Measurements from ENCODE around the gene WDR11.

WDR11 gene

GRCh38 chr10:120946497-120946896 lies 95.3 kb downstream of the WDR11 start:
- DNase-seq: no peak

DNA sequence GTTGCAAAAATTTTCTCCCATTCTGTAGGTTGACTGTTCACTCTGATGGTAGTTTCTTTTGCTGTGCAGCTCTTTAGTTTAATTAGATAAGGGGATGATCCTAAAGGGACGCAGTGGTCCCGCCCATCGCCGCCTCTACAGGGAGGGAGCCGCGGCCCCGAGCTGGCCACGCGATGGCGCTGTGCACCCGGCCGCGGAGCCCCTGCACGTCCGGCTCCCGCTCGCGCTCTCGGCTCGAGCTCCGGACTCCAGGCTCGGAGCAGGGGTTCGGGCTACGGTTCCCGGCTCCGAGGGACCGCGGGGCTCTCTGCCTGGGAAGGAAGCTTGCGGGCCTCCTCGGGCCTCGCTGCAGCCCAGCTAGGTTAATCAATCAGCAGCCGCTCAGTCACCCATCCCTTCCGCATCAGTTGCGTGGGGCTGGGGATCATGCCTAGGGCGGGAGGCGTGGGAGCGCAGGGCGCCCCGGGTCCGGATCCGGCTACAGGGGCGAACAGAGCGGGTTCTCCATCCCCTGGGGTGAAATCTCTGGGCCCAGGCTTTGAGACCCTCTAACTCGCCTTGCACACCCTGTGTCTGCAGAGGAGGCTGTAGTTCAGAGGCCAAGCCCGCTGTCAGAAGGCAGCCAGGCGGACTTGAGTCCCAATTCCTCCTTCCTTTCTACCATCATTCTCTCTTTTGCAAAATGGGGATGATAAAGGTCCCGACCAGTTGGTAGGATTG lies 97.9 kb downstream of the WDR11 start:
- no peak for DNase-seq

- DNase-seq: no peak
Measured at GRCh38 chr10:120949609-120950031, 98.5 kb downstream of the WDR11 start.

- no peak for DNase-seq
Measured at GRCh38 chr10:120950051-120950561, 98.9 kb downstream of the WDR11 start.

GRCh38 chr10:120951288-120951687 lies 100.1 kb downstream of the WDR11 start:
- DNase-seq: no peak

- no peak for DNase-seq
Measured at GRCh38 chr10:120953897-120954296, 102.7 kb downstream of the WDR11 start.

Measured in OCI-M1 (cell line).